OCI-LY7 (cell line): ENCODE results near the gene ODAM. TPM values are rescaled to one million over a fixed set of nuclear protein-coding genes. Genes with fewer than 3 reads are reported as not detected.

Experiments used
- BruUV-seq: library from RNA; stranded (reverse); fragments of 400-500 nt; replicated peaks from 2 replicates; lab custom pipeline; 2021; lab: Mats Ljungman, UMichigan
- CTCF ChIA-PET: fragments of 300-600 bp; sonication (Branson Sonifier 250); formaldehyde crosslinking; loops from one replicate; lab custom pipeline; 2022; ENCODE audit warnings: antibody characterized with exemption; ENCODE audit not compliant: unreplicated experiment; lab: Charles Lee
- POLR2A ChIA-PET: fragments of 300-600 bp; sonication (Branson Sonifier 250); formaldehyde crosslinking; loops from one replicate; lab custom pipeline; 2022; ENCODE audit warnings: antibody characterized with exemption; lab: Charles Lee
- DNase-seq: peaks from one replicate; pipeline ENCODE4 v3.0.0-alpha.2; 2015; ENCODE audit warnings: low spot score
- H2AFZ ChIP-seq: fragments of 200-600 bp; sonication (generic), shearing (Covaris generic); 2 replicates; pipeline ENCODE4 v1.6.1; 2014; ENCODE audit warnings: mild to moderate bottlenecking, antibody characterized with exemption, low read length, moderate library complexity
- H3K27ac ChIP-seq: fragments of 200-600 bp; sonication (generic); 2 replicates; pipeline ENCODE4 v1.5.1; 2014; ENCODE audit warnings: mixed run types, low read depth, mild to moderate bottlenecking, moderate library complexity, low read length, inconsistent platforms; ENCODE audit not compliant: poor library complexity, severe bottlenecking
- H3K36me3 ChIP-seq: fragments of 200-600 bp; sonication (generic); 2 replicates; pipeline ENCODE4 v1.6.1; 2014; ENCODE audit warnings: mild to moderate bottlenecking, antibody characterized with exemption, low read length, moderate library complexity, mixed read lengths; ENCODE audit not compliant: insufficient read depth
- H3K4me1 ChIP-seq: fragments of 200-600 bp; sonication (generic); 2 replicates; pipeline ENCODE4 v1.5.1; 2014; ENCODE audit warnings: mild to moderate bottlenecking, low read length; ENCODE audit not compliant: insufficient read depth, poor library complexity, severe bottlenecking
- H3K4me2 ChIP-seq: fragments of 200-600 bp; sonication (generic); 2 replicates; pipeline ENCODE4 v1.6.1; 2014; ENCODE audit warnings: mild to moderate bottlenecking, low read length
- H3K4me3 ChIP-seq: fragments of 200-600 bp; sonication (generic); 2 replicates; pipeline ENCODE4 v1.5.1; 2014; ENCODE audit warnings: mild to moderate bottlenecking, low read depth, low read length; ENCODE audit not compliant: poor library complexity, severe bottlenecking
- H3K79me2 ChIP-seq: fragments of 200-600 bp; sonication (generic); 2 replicates; pipeline ENCODE4 v1.6.1; 2016; ENCODE audit warnings: low read depth, mild to moderate bottlenecking, low read length, moderate library complexity, mixed read lengths; ENCODE audit not compliant: insufficient read depth
- H3K9me2 ChIP-seq: fragments of 200-600 bp; sonication (generic); 2 replicates; pipeline ENCODE4 v1.6.1; 2016; ENCODE audit warnings: mild to moderate bottlenecking, low read length, mixed read lengths; ENCODE audit not compliant: insufficient read depth
- H3K9me3 ChIP-seq: fragments of 200-600 bp; sonication (generic); 2 replicates; pipeline ENCODE4 v1.6.1; 2014; ENCODE audit warnings: mild to moderate bottlenecking, mixed run types, low read length, mixed read lengths
- H4K20me1 ChIP-seq: fragments of 200-600 bp; sonication (generic); 2 replicates; pipeline ENCODE4 v1.6.1; 2014; ENCODE audit warnings: mild to moderate bottlenecking, antibody characterized with exemption, low read length, moderate library complexity, mixed read lengths; ENCODE audit not compliant: insufficient read depth
- EZH2phosphoT487 ChIP-seq: fragments of 200-600 bp; sonication (generic); IDR thresholded peaks from 2 replicates; pipeline ENCODE4 v1.6.1; 2018; ENCODE audit warnings: low read depth, borderline replicate concordance, mild to moderate bottlenecking, mixed run types, antibody characterized with exemption, low read length, moderate library complexity, mixed read lengths
- intact Hi-C: fragments of 100-400 bp; cut with micrococcal nuclease; formaldehyde crosslinking; loops from one replicate; pipeline ENCODE4 v1.10.0; 2022; ENCODE audit not compliant: unreplicated experiment
- total RNA-seq, 2 experiments: library from RNA; depleted of rRNA in 1 of 2; stranded (reverse); fragments of >200 nt in 1 of 2; shearing (Covaris generic) in 1 of 2; gene quantifications; 2 replicates each; pipeline ENCODE4 v1.2.3, GENCODE V29; 2014 to 2022
- TF ChIP-seq, protein P1 (sequence below): fragments of 200-600 bp; sonication (generic); conservative IDR thresholded peaks from 2 replicates; pipeline ENCODE4 v1.5.1; 2014; ENCODE audit warnings: mild to moderate bottlenecking, antibody characterized with exemption, low read length, moderate library complexity, mixed read lengths

The ODAM gene
- total RNA-seq, 2 experiments from 2014 or later, result not detected

DNA sequence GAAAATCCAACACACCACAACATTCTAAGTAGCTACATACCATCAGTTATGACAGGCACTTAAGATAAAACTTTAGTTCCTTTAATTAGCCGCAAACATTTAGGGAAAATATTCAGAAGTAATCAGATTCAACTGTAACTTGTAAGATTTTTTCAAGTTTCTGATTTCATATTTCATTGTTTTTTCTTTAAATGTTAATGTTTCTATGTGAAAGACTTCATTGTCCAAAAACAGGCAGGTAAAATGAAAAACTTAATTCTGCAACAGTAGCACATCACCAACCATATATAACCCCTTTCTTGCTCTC is 11.6 kb upstream of the ODAM start:
- Histone ChIP-seq H4K20me1 (no peaks in the 10 kb centered on the region), H3K36me3 (no peaks in the 10 kb centered on the region), H3K27ac (no peak overlapping the region), H3K4me3 (no peak overlapping the region), H3K9me2 (no peaks in the 10 kb centered on the region), H2AFZ (no peak overlapping the region), H3K79me2 (no peaks in the 10 kb centered on the region), H3K4me1 (no peaks in the 10 kb centered on the region), H3K9me3 (no peaks in the 10 kb centered on the region), H3K4me2 (no peak overlapping the region)
- no peak for DNase-seq
- intact Hi-C loops, result loop anchor here (5.0 kb wide), 1 partner anchor 497 kb away; no protein-coding TSS in a partner anchor
- TF ChIP-seq, protein P1, sequence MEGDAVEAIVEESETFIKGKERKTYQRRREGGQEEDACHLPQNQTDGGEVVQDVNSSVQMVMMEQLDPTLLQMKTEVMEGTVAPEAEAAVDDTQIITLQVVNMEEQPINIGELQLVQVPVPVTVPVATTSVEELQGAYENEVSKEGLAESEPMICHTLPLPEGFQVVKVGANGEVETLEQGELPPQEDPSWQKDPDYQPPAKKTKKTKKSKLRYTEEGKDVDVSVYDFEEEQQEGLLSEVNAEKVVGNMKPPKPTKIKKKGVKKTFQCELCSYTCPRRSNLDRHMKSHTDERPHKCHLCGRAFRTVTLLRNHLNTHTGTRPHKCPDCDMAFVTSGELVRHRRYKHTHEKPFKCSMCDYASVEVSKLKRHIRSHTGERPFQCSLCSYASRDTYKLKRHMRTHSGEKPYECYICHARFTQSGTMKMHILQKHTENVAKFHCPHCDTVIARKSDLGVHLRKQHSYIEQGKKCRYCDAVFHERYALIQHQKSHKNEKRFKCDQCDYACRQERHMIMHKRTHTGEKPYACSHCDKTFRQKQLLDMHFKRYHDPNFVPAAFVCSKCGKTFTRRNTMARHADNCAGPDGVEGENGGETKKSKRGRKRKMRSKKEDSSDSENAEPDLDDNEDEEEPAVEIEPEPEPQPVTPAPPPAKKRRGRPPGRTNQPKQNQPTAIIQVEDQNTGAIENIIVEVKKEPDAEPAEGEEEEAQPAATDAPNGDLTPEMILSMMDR, result peak; percentile 58; the same call in 1 of the 2 replicates
- TF ChIP-seq EZH2phosphoT487, result no peak
- CTCF ChIA-PET, result no interaction called here
- POLR2A ChIA-PET, result interaction anchor here (0.7 to 0.8 kb wide), 2 partner anchors 12 to 53 kb away, joined by 3 read pairs; no protein-coding TSS in a partner anchor
- no TSS peak for BruUV-seq

DNA sequence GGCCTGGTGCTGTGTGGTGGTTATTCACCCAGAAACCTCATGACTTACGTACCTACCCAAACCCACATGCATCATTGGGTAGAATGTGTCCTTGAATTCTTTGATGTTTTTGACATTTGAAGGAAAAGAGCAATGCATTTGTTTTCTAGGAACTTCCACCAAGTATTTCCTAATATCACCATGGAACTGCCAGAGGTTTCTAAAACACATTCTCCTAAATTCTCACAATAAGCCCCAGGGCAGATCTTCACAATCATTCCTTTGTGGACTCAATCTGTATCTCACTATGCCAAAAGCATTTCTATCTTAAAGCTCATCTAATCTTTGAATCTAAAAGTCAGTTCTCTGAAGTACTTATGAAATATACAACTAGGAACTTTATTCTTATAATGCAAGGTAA is 8.3 kb upstream of the ODAM start:
- no peaks in the 10 kb centered on the region for H3K36me3 ChIP-seq
- no peaks in the 10 kb centered on the region for H3K9me3 ChIP-seq
- no peak overlapping the region for H3K4me2 ChIP-seq
- no peak for TF ChIP-seq EZH2phosphoT487
- TF ChIP-seq, protein P1, result no peak
- H3K4me3 ChIP-seq, result no peak overlapping the region
- ChIA-PET CTCF (no interaction called here), POLR2A (no interaction called here)
- H3K79me2 ChIP-seq, result no peaks in the 10 kb centered on the region
- H2AFZ ChIP-seq, result no peak overlapping the region
- no peak for DNase-seq
- H3K4me1 ChIP-seq, result no peaks in the 10 kb centered on the region
- BruUV-seq, result no TSS peak
- H4K20me1 ChIP-seq, result no peaks in the 10 kb centered on the region
- H3K27ac ChIP-seq, result no peak overlapping the region
- H3K9me2 ChIP-seq, result no peaks in the 10 kb centered on the region
- intact Hi-C loops, result no loop called here

DNA sequence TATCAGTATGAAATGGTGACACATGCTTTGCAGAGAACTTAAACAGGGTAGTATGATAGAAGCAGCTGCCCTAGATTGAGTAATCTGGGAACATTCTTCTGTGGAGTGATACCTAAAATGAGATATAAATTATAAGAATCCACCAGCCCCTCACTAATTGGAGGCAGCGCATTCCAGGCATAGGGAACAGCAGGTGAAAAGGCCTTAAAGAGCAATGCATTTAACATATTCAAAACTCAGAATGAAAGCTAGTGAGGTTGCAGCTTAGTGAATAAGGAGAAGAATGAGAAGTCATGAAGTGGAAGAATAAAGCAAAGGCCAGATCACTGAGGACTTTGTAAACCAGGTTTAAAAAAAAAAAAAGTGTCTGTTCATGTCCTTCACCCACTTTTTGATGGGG is 4.9 kb upstream of the ODAM start:
- TF ChIP-seq EZH2phosphoT487, result no peak
- TF ChIP-seq, protein P1, result no peak
- ChIA-PET POLR2A (no interaction called here), CTCF (no interaction called here)
- H3K36me3 ChIP-seq, result no peaks in the 10 kb centered on the region
- no TSS peak for BruUV-seq
- no peaks in the 10 kb centered on the region for H4K20me1 ChIP-seq
- H3K4me1 ChIP-seq, result no peaks in the 10 kb centered on the region
- H2AFZ ChIP-seq, result no peak overlapping the region
- H3K4me3 ChIP-seq, result no peak overlapping the region
- no peaks in the 10 kb centered on the region for H3K9me2 ChIP-seq
- H3K27ac ChIP-seq, result no peak overlapping the region
- no peak for DNase-seq
- H3K9me3 ChIP-seq, result no peaks in the 10 kb centered on the region
- intact Hi-C loops, result no loop called here
- no peak overlapping the region for H3K4me2 ChIP-seq
- no peaks in the 10 kb centered on the region for H3K79me2 ChIP-seq
